Measurements from ENCODE around the gene FAM3A.

The FAM3A gene

GRCh38 chrX:154513716-154514115 is 2.3 kb downstream of the FAM3A start:
- no peak for DNase-seq
- Histone ChIP-seq H3K4me2 (ENCODE audit: insufficient read depth, low read length) (no peak overlapping the region), H4K20me1 (ENCODE audit: insufficient read depth, low read length) (no peaks in the 10 kb centered on the region)

GRCh38 chrX:154512879-154513553 is 3.0 kb downstream of the FAM3A start:
- H3K4me1 ChIP-seq (ENCODE audit: insufficient read depth, low read length), result peaks cover 23% of the 10 kb centered on the region
- no peaks in the 10 kb centered on the region for H3K9me3 ChIP-seq (ENCODE audit: insufficient read depth, low read length, severe bottlenecking)
- peaks cover 11% of the 10 kb centered on the region for H3K79me2 ChIP-seq (ENCODE audit: insufficient read depth, low read length)
- no peak for ATAC-seq (ENCODE audit: insufficient read depth, low read depth)
- no peaks in the 10 kb centered on the region for H3K27me3 ChIP-seq (ENCODE audit: insufficient read depth, low read length, poor library complexity)
- no peaks in the 10 kb centered on the region for H4K20me1 ChIP-seq (ENCODE audit: insufficient read depth, low read length)
- H3K36me3 ChIP-seq (ENCODE audit: insufficient read depth, low read length), result peaks cover 4% of the 10 kb centered on the region; the same call in 1 of the 2 replicates
- no peak overlapping the region for H2AFZ ChIP-seq (ENCODE audit: low read depth, low read length)
- no peak for TF ChIP-seq EZH2 (IDR thresholded peaks at IDR 0.05; ENCODE audit: borderline replicate concordance, low read depth, low read length, severe bottlenecking)
- TF ChIP-seq CTCF (IDR thresholded peaks at IDR 0.05; ENCODE audit: borderline replicate concordance, extremely low read depth, low read length, poor library complexity, severe bottlenecking), result no peak
- no peak overlapping the region for H3K4me3 ChIP-seq (ENCODE audit: low read depth in 1 of 2, low read length in 2 of 2)
- no peak overlapping the region for H3K9ac ChIP-seq (ENCODE audit: low read depth, low read length)
- H3K4me2 ChIP-seq (ENCODE audit: insufficient read depth, low read length), result no peak overlapping the region
- no peak overlapping the region for H3K27ac ChIP-seq (ENCODE audit: low read length)
- no peak for DNase-seq

More at GRCh38 chrX:154513716-154514115, 2.3 kb downstream of the FAM3A start:
- no peak overlapping the region for H3K27ac ChIP-seq (ENCODE audit: low read length)
- H3K9me3 ChIP-seq (ENCODE audit: insufficient read depth, low read length, severe bottlenecking), result no peaks in the 10 kb centered on the region
- TF ChIP-seq CTCF (IDR thresholded peaks at IDR 0.05; ENCODE audit: borderline replicate concordance, extremely low read depth, low read length, poor library complexity, severe bottlenecking) (no peak), EZH2 (IDR thresholded peaks at IDR 0.05; ENCODE audit: borderline replicate concordance, low read depth, low read length, severe bottlenecking) (no peak)
- H2AFZ ChIP-seq (ENCODE audit: low read depth, low read length), result no peak overlapping the region
- H3K27me3 ChIP-seq (ENCODE audit: insufficient read depth, low read length, poor library complexity), result no peaks in the 10 kb centered on the region
- H3K4me3 ChIP-seq (ENCODE audit: low read depth in 1 of 2, low read length in 2 of 2), result no peak overlapping the region
- peaks cover 23% of the 10 kb centered on the region for H3K4me1 ChIP-seq (ENCODE audit: insufficient read depth, low read length)
- peaks cover 11% of the 10 kb centered on the region for H3K79me2 ChIP-seq (ENCODE audit: insufficient read depth, low read length)
- H3K9ac ChIP-seq (ENCODE audit: low read depth, low read length), result no peak overlapping the region
- no peak for ATAC-seq (ENCODE audit: insufficient read depth, low read depth)
- peaks cover 4% of the 10 kb centered on the region; the same call in 1 of the 2 replicates for H3K36me3 ChIP-seq (ENCODE audit: insufficient read depth, low read length)

DNA sequence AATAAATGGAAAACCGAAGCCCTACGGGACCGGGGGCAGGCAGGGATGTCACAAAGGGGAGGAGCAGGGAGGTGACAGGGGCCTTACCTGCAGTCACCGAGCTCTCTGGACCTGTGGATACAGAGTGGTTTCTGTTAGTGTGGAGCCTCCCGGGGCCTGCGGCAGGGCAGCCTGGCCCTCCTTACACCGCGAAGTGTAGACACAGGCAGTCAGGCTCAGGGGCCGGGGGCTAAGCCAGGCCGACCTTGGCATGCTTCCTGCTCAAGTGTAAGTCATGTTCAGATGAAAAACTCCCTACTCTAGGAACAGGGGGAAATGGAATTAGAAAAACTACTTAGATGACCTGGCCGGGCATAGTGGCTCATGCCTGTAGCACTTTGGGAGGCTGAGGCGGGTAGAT is 4.3 kb downstream of the FAM3A start:
- Histone ChIP-seq H3K27ac (ENCODE audit: low read length) (no peak overlapping the region), H3K27me3 (ENCODE audit: insufficient read depth, low read length, poor library complexity) (no peaks in the 10 kb centered on the region)
- ATAC-seq (ENCODE audit: insufficient read depth, low read depth), result no peak

More for the DNA sequence above, 4.3 kb downstream of the FAM3A start:
- H3K4me1 ChIP-seq (ENCODE audit: insufficient read depth, low read length), result peaks cover 19% of the 10 kb centered on the region
- no peaks in the 10 kb centered on the region for H4K20me1 ChIP-seq (ENCODE audit: insufficient read depth, low read length)
- no peak for TF ChIP-seq CTCF (IDR thresholded peaks at IDR 0.05; ENCODE audit: borderline replicate concordance, extremely low read depth, low read length, poor library complexity, severe bottlenecking)
- no peak for TF ChIP-seq EZH2 (IDR thresholded peaks at IDR 0.05; ENCODE audit: borderline replicate concordance, low read depth, low read length, severe bottlenecking)
- no peak for DNase-seq
- H3K79me2 ChIP-seq (ENCODE audit: insufficient read depth, low read length), result peaks cover 11% of the 10 kb centered on the region
- peaks cover 8% of the 10 kb centered on the region; the same call in 1 of the 2 replicates for H3K36me3 ChIP-seq (ENCODE audit: insufficient read depth, low read length)
- no peak overlapping the region for H3K4me3 ChIP-seq (ENCODE audit: low read depth in 1 of 2, low read length in 2 of 2)
- no peaks in the 10 kb centered on the region for H3K9me3 ChIP-seq (ENCODE audit: insufficient read depth, low read length, severe bottlenecking)
- H3K4me2 ChIP-seq (ENCODE audit: insufficient read depth, low read length), result no peak overlapping the region
- H2AFZ ChIP-seq (ENCODE audit: low read depth, low read length), result no peak overlapping the region
- no peak overlapping the region for H3K9ac ChIP-seq (ENCODE audit: low read depth, low read length)

All from DND-41 (cell line).